Measurements from ENCODE around the gene RXRA.

Gene RXRA

GRCh38 chr9:134421888-134422287, 95.6 kb downstream of the RXRA start:
- no peak for DNase-seq (ENCODE audit: low read depth)
- TF ChIP-seq CTCF (IDR thresholded peaks at IDR 0.05; ENCODE audit: low read depth, low read length, missing control alignments), result no peak
- no peak overlapping the region for H3K4me3 ChIP-seq (ENCODE audit: low read depth, low read length)
- in situ Hi-C loops (cut with HindIII; ENCODE audit: low sequenced_read_pairs), result no loop called here

DNA sequence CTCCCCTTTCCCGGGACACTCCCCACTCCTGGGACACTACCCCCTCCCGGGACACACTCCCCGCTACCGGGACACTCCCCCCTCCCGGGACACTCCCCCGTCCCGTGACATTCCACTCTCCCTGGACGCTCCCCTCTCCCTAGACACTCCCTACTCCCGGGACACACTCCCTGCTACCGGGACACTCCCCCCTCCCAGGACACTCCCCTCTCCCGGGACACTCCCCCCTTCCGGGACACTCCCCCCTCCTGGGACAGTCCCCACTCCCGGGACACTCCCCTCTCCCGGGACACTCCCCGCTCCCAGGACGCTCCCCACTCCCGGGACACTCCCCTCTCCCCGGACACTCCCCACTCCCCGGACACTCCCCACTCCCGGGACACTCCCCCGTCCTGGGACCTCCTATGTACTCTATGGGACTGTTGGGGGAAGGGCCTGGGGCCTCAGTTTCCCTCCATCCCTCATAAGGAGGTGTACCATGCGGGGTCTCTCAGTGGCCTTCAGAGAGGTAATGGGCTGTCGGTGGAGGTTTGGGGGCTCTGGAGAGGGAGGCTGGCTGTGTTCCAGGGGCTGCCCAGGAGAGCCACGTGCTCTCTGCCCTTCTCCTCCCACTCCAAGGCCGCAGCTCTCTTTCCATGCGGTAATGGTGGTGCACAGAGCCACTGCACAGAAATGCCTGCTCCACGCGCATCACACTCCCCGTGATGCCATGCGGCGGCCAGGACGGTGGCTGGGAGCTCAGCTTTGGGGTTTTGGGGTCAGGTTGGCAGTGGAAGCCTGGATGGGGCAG, 96.2 kb downstream of the RXRA start:
- in situ Hi-C loops (cut with HindIII; ENCODE audit: low sequenced_read_pairs), result no loop called here
- DNase-seq (ENCODE audit: low read depth), result no peak
- no peak overlapping the region for H3K4me3 ChIP-seq (ENCODE audit: low read depth, low read length)
- TF ChIP-seq CTCF (IDR thresholded peaks at IDR 0.05; ENCODE audit: low read depth, low read length, missing control alignments), result no peak

- TF ChIP-seq CTCF (IDR thresholded peaks at IDR 0.05; ENCODE audit: low read depth, low read length, missing control alignments), result no peak
- in situ Hi-C loops (cut with HindIII; ENCODE audit: low sequenced_read_pairs), result no loop called here
Measured at GRCh38 chr9:134423166-134423565, 96.9 kb downstream of the RXRA start.

GRCh38 chr9:134423749-134424148, 97.5 kb downstream of the RXRA start:
- no peak overlapping the region for H3K4me3 ChIP-seq (ENCODE audit: low read depth, low read length)
- TF ChIP-seq CTCF (IDR thresholded peaks at IDR 0.05; ENCODE audit: low read depth, low read length, missing control alignments), result no peak
- DNase-seq (ENCODE audit: low read depth), result no peak
- in situ Hi-C loops (cut with HindIII; ENCODE audit: low sequenced_read_pairs), result no loop called here

More at GRCh38 chr9:134423166-134423565, 96.9 kb downstream of the RXRA start:
- DNase-seq (ENCODE audit: low read depth), result no peak
- no peak overlapping the region for H3K4me3 ChIP-seq (ENCODE audit: low read depth, low read length)

DNA sequence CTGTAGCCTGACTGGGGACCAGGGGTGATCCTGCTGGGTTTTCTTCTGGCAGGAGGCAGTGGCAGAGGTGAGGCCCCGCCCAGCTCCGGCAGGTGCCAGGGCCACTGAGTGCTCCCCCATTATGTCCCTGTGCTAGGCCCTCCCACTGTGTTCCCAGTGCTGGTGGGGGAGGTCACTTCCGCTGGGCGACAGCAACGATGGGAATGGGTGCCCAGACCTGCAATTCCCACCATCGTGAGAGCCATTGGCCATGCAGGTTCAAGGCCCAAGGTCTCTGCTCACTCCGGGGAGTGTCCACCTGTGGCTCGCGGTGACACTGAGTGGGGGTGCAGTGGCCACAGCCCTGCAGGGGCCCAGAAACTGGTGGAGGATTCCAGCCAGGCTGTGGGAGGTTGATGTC, 98.6 kb downstream of the RXRA start:
- in situ Hi-C loops (cut with HindIII; ENCODE audit: low sequenced_read_pairs), result loop anchor here (5.0 to 25.0 kb wide), 2 partner anchors 98 to 662 kb away; partner anchors contain the start of genes OLFM1 and RXRA
- DNase-seq (ENCODE audit: low read depth), result no peak
- no peak overlapping the region for H3K4me3 ChIP-seq (ENCODE audit: low read depth, low read length)
- TF ChIP-seq CTCF (IDR thresholded peaks at IDR 0.05; ENCODE audit: low read depth, low read length, missing control alignments), result no peak

DNA sequence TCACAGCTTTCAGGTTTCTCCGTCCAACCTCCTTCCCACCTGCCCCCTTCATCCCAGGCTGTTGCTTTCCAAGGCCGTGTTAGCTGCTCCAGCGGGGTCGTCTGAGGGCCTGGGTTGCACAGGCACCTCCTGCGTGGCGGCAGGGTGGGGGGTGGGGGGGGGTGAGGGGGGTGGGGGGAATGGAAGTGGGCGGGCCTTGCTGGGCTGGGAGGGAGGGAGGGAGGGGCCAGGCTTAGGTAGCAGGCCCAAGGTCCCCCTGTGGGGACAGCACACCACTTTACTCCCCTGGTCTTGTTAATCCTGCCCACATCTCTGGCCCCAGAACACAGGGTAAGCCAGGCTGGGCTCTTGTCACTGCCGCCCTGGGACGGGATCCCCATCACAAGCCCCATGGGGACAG, 99.1 kb downstream of the RXRA start:
- TF ChIP-seq CTCF (IDR thresholded peaks at IDR 0.05; ENCODE audit: low read depth, low read length, missing control alignments), result no peak
- in situ Hi-C loops (cut with HindIII; ENCODE audit: low sequenced_read_pairs), result loop anchor here (5.0 to 25.0 kb wide), 2 partner anchors 98 to 662 kb away; partner anchors contain the start of genes OLFM1 and RXRA
- DNase-seq (ENCODE audit: low read depth), result no peak
- H3K4me3 ChIP-seq (ENCODE audit: low read depth, low read length), result no peak overlapping the region

Data from astrocyte of the cerebellum (primary cell).